ENCODE measurements around the gene JDP2.
"Not testable (repeated sequence)": the region's sequence is repeated elsewhere in the genome, so short reads cannot be mapped to it uniquely, and the experiment has no call there.

JDP2 gene

GRCh38 chr14:75453817-75454434, 26.1 kb downstream of the JDP2 start:
- no peak for DNase-seq

DNA sequence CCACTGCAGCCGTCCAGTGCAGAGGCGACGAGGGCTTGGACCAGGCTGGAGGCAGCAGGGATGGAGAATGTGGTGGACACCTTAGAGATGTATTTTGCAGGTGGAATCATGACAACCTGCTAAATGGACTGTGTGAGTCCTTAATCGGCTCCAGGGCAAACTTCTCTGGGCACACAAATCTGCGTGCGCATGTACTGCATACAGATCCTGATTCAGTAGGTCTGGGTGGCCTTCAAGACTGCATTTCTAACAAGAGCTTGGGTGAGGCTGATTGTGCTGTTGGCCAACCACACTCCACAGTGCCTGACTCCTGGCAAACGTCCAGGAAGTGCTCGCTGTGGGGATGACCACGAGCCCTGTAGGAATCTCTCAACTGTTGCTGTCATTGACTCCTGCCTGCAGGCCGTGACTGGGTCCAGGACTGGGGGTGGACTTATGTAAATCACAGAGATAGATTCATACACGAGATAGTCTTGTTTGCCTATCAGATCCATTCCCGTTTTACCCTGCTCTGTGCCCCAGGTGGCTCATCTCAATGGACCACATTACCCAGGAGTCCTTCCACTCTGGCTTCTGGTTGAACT, 27.2 kb downstream of the JDP2 start:
- peak in 13 of 51 donors; percentile 7 to 37 (median 20) for DNase-seq

DNA sequence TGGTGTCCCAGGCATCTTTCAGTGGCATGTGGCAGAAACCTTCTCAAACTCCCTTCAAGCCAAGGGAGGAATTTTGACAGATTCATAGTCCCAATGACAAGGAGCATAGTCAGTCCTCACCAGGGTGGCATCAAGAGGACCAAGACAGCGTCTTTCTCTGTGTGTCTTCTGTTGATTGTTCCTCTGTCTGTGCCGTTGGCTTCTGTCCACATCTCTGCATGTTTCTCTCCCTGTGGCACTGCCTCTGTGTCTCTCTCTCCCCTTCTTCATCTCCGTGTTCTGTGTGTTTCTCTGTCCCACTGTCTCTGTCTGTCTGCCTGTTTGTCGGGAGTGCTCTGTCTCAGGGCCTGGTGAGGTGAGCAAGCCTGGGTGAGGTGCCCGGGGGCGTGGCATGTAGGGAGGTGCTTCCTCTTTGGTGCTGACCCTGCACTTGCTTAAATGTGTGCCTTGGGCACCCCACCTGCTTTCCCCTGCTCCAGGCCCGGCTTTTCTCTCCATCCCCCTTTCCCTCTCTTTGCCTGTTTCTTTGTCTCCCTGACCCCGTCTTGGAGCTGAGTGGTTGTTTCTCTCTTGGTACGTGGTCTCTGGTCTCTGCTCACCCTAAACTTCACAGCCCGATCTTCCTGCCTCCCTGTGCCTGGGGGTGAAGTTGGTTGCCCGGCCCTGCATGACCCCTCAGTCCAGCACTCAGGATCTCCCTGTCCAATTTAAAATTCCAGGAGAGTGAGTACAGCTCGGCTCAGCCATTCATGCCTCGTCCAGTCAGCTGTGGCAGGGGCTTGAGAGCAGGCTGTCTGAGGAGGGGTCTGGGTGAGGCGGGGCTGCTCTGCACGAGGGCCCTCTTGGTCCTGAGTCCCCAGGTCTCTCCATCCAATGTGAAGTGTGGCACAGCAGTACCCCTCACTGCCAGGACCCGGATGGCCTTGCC, 28.5 kb downstream of the JDP2 start:
- DNase-seq, result peak in 1 of 51 donors; percentile 12

DNA sequence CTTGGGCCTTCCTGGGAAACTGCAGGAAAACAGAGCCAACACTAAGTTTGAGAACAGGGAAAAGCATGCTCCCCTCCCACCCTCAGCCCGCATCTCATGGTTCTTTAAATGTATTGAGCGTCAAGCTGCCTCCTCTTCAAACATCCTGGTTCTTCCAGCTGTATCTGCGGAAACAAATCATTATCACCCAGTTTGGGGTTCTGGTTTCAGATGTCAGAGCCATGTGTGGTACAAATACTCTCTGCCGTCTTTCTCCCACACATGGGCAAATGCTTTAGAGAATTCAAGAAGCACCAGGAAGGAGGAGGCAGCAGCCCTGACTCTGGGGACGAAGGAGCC, 29.1 kb downstream of the JDP2 start:
- peak in 1 of 51 donors; percentile 6 for DNase-seq

DNA sequence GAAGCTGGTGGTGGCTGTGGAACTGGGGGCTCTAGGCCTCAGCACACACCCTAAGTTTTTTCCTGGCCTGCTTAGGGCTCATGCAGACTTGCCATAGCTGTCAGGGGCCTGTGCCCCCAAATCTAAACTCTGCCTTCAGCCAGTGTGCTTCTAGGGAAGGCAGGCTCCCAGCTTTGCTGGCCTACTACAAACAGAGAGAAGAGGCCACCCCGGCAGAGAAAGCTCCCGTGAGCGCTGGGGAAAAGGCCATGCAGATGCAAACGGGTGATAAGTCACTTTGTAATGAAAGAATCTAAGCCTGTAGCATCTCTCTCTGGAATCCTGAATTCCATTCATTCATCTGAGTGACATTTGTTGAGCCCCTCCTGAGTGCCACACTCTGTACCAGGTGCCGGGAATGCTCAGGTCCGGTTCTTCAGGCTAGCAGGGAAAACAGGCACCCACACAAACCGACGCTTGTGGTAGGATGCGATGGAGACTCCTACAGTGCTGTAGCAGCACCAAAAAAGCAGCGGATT, 29.9 kb downstream of the JDP2 start:
- DNase-seq, result no peak

DNA sequence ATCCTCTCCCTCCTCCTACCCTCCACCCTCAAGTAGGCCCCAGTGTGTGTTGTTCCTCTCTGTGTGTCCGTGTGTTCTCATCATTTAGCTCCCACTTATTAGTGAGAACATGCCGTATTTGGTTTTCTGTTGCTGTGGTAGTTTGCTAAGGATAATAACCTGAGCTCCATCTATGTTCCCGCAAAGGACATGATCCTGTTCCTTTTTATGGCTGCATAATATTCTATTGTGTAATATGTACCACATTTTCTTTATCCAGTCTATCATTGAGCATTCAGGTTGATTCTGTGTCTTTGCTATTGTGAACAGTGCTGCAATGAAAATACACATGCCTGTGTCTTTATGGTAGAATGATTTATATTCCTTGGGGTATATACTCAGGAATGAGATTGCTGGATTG, 30.5 kb downstream of the JDP2 start:
- no peak for DNase-seq

GRCh38 chr14:75459099-75459741, 31.4 kb downstream of the JDP2 start:
- DNase-seq, result peak in 25 of 51 donors; percentile 12 to 65 (median 42)

DNA sequence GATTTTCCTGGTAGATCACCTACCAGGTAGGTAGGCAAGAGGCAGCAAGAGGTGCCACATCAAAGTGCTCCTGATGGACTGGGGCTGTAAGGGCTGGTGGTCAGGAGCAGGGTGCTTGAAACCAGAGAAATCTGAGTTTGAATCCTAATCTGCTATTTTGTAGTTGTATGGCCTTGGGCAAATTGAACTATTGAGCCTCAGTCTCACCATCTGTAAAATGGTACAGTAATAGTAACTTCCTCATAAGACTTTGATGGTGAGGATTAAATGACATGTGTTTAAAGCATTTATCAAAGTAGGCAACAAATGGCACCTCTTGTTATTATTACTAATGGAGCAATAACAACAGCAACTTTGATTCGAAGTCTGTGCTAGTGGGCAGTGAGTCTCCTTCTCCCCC, 32.0 kb downstream of the JDP2 start:
- DNase-seq, result no peak

DNA sequence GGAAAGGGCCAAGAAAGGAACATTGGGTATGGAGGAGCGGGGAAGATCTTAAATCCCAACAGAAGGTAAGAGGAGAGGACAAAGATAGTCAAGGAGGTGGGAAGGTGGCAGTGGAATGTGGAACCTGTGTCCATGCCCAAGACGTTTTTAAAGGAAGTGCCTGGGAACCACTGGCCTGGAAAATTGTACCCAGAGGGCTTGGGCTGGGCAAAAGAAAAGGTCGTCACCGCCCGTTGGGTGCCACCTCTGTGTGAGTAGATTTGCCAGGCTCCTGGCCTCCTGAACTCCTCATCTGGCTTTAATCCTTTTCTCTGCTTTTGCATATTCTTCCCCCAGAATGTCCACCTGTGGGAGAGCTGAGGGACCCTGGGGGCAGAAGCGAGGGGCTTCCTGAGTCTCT, 32.6 kb downstream of the JDP2 start:
- DNase-seq, result no peak

DNA sequence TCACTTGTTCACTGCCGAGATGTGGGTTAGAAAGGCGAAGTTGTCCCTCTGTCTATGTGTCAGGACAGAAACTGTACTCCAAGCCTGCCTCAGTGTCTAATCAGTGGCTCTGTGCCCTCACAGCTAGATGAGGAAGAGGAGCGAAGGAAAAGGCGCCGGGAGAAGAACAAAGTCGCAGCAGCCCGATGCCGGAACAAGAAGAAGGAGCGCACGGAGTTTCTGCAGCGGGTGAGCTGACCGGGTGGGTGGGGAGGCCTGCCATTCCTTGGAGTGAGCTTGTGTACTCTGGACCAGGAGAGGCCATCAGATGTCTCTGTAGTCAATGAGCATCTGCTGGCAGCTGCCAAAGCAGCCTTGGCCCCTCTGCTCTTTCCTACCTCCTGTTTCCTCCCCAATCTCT, 33.5 kb downstream of the JDP2 start:
- DNase-seq, result no peak

DNA sequence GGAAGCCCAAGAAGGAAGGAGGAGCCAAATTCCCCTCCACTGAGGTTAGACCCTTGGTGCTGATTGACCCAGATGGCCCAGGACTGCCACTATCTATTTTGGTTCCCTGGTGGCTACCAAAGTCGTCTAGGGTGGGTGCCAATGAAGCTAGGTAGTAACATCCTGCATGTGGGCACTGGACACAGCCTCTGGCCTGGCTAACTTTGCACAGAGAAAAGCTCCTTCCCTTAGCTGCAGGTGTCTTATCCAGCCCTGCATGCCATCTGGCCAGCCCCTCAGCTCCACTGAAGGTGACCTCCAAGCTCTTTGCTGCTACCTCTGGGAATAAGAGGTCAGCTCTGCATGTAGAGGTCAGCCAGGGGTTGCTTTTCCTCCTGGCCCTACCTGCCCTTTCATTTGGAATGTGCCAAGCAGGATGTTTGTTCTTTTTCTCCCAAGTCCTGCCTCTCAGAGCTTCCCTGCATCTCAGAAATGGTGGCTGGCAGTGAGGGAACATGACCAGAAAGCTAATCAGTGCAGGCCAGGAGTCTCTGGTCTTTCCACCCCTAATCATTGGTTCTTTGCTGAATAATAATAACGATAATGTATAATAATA, 34.0 kb downstream of the JDP2 start:
- DNase-seq, result no peak

DNA sequence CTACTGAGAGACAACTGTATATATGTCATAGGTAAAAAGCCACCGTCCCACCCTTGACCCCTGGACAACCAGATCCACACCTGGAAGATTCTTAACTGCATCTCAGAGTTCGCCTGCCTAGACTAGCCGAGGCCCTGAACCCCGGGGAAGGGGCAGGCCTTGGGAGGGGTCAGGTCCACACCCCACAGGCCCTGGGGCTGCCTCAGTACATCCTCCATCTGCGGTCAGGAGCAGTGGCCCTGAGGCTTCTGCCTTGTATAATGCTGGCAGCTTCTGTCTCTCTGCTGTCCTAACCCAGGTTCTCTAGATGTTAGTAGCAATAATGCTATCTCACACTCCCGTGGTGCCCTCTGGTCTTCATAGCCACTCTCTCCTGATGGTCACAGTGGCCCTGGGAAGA, 36.8 kb downstream of the JDP2 start:
- no peak for DNase-seq

- DNase-seq, result no peak
Measured at GRCh38 chr14:75467763-75468162, 39.9 kb downstream of the JDP2 start.

GRCh38 chr14:75469164-75469563, 41.3 kb downstream of the JDP2 start:
- DNase-seq, result no peak

DNA sequence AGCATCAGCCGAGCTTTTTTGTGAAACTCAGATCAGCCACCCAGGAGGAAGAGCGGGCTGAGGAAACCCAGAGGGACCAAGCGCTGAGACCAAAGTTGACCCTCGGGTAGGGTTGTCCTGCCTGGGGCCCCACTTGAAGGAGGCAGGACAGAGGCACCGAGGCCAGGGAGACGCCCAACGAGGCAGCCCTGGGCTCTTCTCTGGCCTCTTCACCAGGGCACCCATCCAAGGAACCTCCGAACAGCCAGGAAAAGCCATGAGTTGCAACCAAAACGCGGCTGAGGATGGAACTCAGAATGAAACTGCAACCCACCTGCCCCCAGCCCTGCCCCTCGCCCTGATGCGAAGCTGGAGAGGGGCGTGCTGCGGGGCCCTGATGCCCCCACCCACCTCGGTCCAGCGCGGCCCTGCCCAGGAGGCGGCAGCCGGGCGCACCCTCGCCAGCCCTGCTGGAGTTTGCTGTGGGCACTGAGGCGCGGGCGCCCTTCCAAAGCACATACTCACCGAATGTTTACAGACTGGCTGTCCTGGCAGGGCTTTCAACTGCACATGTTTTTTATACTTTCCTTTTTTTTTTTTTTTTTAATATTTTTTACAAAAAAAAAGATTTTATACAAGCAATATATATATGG, 41.9 kb downstream of the JDP2 start:
- DNase-seq, result peak in 17 of 51 donors; percentile 11 to 52 (median 26)

GRCh38 chr14:75470238-75470797, 42.5 kb downstream of the JDP2 start:
- no peak for DNase-seq

GRCh38 chr14:75471059-75471458, 43.2 kb downstream of the JDP2 start:
- DNase-seq, result no peak

GRCh38 chr14:75474127-75474526, 46.3 kb downstream of the JDP2 start:
- not testable (repeated sequence) for DNase-seq

- peak in 16 of 51 donors; percentile 5 to 51 (median 16) for DNase-seq
Measured at GRCh38 chr14:75476274-75476995, 48.6 kb downstream of the JDP2 start.

DNA sequence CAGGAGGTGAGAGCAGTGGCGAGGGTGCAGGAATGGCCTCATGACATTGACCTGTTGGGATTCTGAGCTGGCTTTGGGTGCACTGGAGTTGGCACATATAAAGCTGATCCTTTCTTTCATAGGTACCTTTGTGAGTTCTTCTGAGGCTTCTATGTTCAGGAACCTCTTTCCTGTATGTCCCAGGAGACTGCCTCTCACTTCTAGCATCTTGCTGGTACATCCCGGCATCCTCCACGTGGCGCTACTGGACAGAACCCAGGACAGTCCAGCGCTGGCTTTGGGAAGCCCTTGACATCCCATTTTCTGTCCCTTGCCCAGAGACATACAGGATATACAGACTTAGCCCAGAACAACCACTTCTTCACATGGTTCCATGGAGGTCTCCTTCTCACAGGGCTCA, 50.1 kb downstream of the JDP2 start:
- no peak for DNase-seq
